PC-9 (cell line): ENCODE results near the gene VWA5B1. TPM values are rescaled to one million over a fixed set of nuclear protein-coding genes. Genes with fewer than 3 reads are reported as not detected.

Source experiments
- BruUV-seq: library from RNA; stranded (reverse); fragments of 400-500 nt; replicated peaks from 2 replicates; lab custom pipeline; 2021; lab: Mats Ljungman, UMichigan
- CTCF ChIA-PET: fragments of 300-600 bp; sonication (Branson Sonifier 250); formaldehyde crosslinking; loops from one replicate; lab custom pipeline; 2022; ENCODE audit warnings: antibody characterized with exemption; lab: Charles Lee
- POLR2A ChIA-PET: fragments of 300-600 bp; sonication (Branson Sonifier 250); formaldehyde crosslinking; loops from one replicate; lab custom pipeline; 2022; ENCODE audit warnings: antibody characterized with exemption; ENCODE audit not compliant: unreplicated experiment; lab: Charles Lee
- DNase-seq, 2 experiments: peaks; one replicate each; pipeline versions ENCODE4 v3.0.0 to v3.0.0-alpha.2; 2015 to 2022; ENCODE audit warnings: mixed read lengths in 1 of 2
- H2AFZ ChIP-seq: fragments of 200-600 bp; sonication (generic); 2 replicates; pipeline ENCODE4 v1.8.1; 2017; ENCODE audit warnings: antibody characterized with exemption
- H3F3A ChIP-seq: fragments of 200-600 bp; sonication (generic); 2 replicates; pipeline ENCODE4 v1.8.1; 2017; ENCODE audit warnings: antibody characterized with exemption, mild to moderate bottlenecking, low read depth; ENCODE audit not compliant: insufficient read depth
- H3K27ac ChIP-seq: fragments of 200-600 bp; sonication (generic); 2 replicates; pipeline ENCODE4 v1.6.1; 2016; ENCODE audit warnings: mixed run types
- H3K27me3 ChIP-seq: fragments of 200-600 bp; sonication (generic); 2 replicates; pipeline ENCODE4 v1.6.1; 2016; ENCODE audit warnings: low read depth, mixed run types; ENCODE audit not compliant: insufficient read depth
- H3K36me3 ChIP-seq: fragments of 200-600 bp; sonication (generic); 2 replicates; pipeline ENCODE4 v1.6.1; 2016; ENCODE audit warnings: low read depth, mixed run types
- H3K4me1 ChIP-seq: fragments of 200-600 bp; sonication (generic); replicated peaks from 2 replicates; pipeline ENCODE4 v1.6.1; 2016; ENCODE audit warnings: mixed run types; ENCODE audit not compliant: insufficient read depth
- H3K4me2 ChIP-seq: fragments of 200-600 bp; sonication (generic); 2 replicates; pipeline ENCODE4 v1.6.1; 2017; ENCODE audit warnings: mixed run types
- H3K4me3 ChIP-seq: fragments of 200-600 bp; sonication (generic); 2 replicates; pipeline ENCODE4 v1.6.1; 2016; ENCODE audit warnings: mixed run types
- H3K79me2 ChIP-seq: fragments of 200-600 bp; sonication (generic); 2 replicates; pipeline ENCODE4 v1.6.1; 2017; ENCODE audit warnings: low read depth, mixed run types
- H3K9me2 ChIP-seq: fragments of 200-600 bp; sonication (generic); 2 replicates; pipeline ENCODE4 v1.8.1; 2017; ENCODE audit warnings: mild to moderate bottlenecking; ENCODE audit not compliant: insufficient read depth
- H3K9me3 ChIP-seq: fragments of 200-600 bp; sonication (generic); 2 replicates; pipeline ENCODE4 v1.8.1; 2016; ENCODE audit warnings: low read depth; ENCODE audit not compliant: insufficient read depth
- H4K20me1 ChIP-seq: fragments of 200-600 bp; sonication (generic); 2 replicates; pipeline ENCODE4 v1.8.1; 2017; ENCODE audit not compliant: insufficient read depth
- CTCF ChIP-seq: fragments of 200-600 bp; sonication (generic); conservative IDR thresholded peaks from 2 replicates; pipeline ENCODE4 v1.6.1; 2017; ENCODE audit warnings: mixed run types, antibody characterized with exemption, mild to moderate bottlenecking, moderate library complexity
- EZH2 ChIP-seq: fragments of 200-600 bp; sonication (generic); IDR thresholded peaks from 2 replicates; pipeline ENCODE4 v1.8.0; 2017; ENCODE audit warnings: antibody characterized with exemption, low read depth
- intact Hi-C: fragments of 100-400 bp; cut with micrococcal nuclease; formaldehyde crosslinking; loops from one replicate; pipeline ENCODE4 v1.10.0; 2022; ENCODE audit not compliant: unreplicated experiment
- total RNA-seq: library from RNA; stranded (reverse); gene quantifications from 2 replicates; pipeline ENCODE4 v1.2.3, GENCODE V29; 2021

Gene VWA5B1
- total RNA-seq, 1 experiment from 2014 or later = not detected

DNA sequence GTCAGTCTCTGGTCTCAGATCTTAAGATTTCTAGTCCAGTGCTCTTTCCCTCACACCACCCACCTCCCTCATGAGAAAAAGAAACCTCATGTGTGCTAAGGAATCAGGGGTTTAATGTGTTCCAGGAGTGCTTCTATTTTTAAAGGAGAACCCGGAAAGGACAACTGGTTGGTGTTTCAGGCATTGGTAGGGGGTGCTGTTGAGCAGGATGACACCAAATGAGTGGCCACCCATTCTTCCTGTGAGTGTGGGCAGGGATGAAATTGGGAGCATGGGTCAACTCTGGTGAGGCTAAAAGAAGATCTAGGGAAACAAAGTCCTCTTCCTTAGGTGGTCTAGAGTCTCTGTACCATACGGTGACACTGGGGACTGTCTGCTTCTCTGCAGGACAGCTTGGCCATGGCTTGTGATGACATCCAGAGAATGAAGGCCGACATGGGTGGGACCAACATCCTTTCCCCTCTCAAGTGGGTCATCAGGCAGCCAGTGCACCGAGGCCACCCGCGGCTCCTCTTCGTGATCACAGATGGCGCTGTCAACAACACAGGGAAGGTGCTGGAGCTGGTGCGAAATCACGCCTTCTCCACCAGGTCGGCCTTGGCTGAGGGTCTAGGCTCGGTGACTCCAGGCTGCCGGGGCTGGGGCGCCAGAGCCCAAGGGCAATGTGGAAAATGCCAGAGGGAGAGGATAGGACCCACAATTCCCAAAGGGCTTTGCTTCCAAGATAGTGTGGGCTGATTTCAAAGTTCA is 39.3 kb downstream of the VWA5B1 start:
- Histone ChIP-seq H3K4me2 (no peak overlapping the region), H3K4me1 (no peaks in the 10 kb centered on the region), H3K9me3 (no peaks in the 10 kb centered on the region), H4K20me1 (no peaks in the 10 kb centered on the region), H3K9me2 (no peaks in the 10 kb centered on the region), H2AFZ (no peak overlapping the region), H3K4me3 (no peak overlapping the region), H3F3A (no peaks in the 10 kb centered on the region), H3K36me3 (no peaks in the 10 kb centered on the region), H3K79me2 (no peaks in the 10 kb centered on the region), H3K27me3 (no peaks in the 10 kb centered on the region), H3K27ac (no peak overlapping the region)
- ChIA-PET POLR2A (no interaction called here), CTCF (no interaction called here)
- intact Hi-C loops = no loop called here
- TF ChIP-seq EZH2 = no peak
- no peak for TF ChIP-seq CTCF
- BruUV-seq = no TSS peak
- DNase-seq = no peak

- Histone ChIP-seq H3K79me2 (no peaks in the 10 kb centered on the region), H3K36me3 (no peaks in the 10 kb centered on the region), H3F3A (no peaks in the 10 kb centered on the region), H3K4me3 (no peak overlapping the region), H3K9me3 (no peaks in the 10 kb centered on the region), H3K9me2 (no peaks in the 10 kb centered on the region), H3K27ac (no peak overlapping the region), H4K20me1 (no peaks in the 10 kb centered on the region), H3K4me1 (no peaks in the 10 kb centered on the region), H2AFZ (no peak overlapping the region), H3K4me2 (no peak overlapping the region), H3K27me3 (no peaks in the 10 kb centered on the region)
- TF ChIP-seq CTCF (no peak), EZH2 (no peak)
- intact Hi-C loops = loop anchor here (2.0 kb wide), 1 partner anchor 71 kb away; no protein-coding TSS in a partner anchor
- POLR2A ChIA-PET = no interaction called here
- BruUV-seq = no TSS peak
- no peak for DNase-seq
- CTCF ChIA-PET = no interaction called here
Measured at GRCh38 chr1:20334103-20334502, 43.4 kb downstream of the VWA5B1 start.

- Histone ChIP-seq H4K20me1 (no peaks in the 10 kb centered on the region), H3K79me2 (no peaks in the 10 kb centered on the region), H3K4me1 (no peaks in the 10 kb centered on the region), H3K9me2 (no peaks in the 10 kb centered on the region), H3K9me3 (no peaks in the 10 kb centered on the region), H3K27ac (no peak overlapping the region), H3K36me3 (no peaks in the 10 kb centered on the region), H3K27me3 (no peaks in the 10 kb centered on the region), H2AFZ (no peak overlapping the region), H3K4me2 (no peak overlapping the region), H3K4me3 (no peak overlapping the region), H3F3A (no peaks in the 10 kb centered on the region)
- ChIA-PET POLR2A (interaction anchor here (0.5 kb wide), 1 partner anchor 463 kb away, joined by 10 read pairs; no protein-coding TSS in a partner anchor), CTCF (no interaction called here)
- BruUV-seq = no TSS peak
- no peak for DNase-seq
- intact Hi-C loops = no loop called here
- TF ChIP-seq EZH2 = no peak
Measured at GRCh38 chr1:20336105-20336605, 45.5 kb downstream of the VWA5B1 start.
